H1 (cell line): ENCODE results near the gene MLYCD. TPM values are rescaled to one million over a fixed set of nuclear protein-coding genes. Genes with fewer than 3 reads are reported as not detected.

Experiments used
- TCF12 ChIP-seq: IDR thresholded peaks from 2 replicates; pipeline ENCODE4 v1.6.1; 2011; ENCODE audit warnings: low read depth, mild to moderate bottlenecking, low read length
- polyA plus RNA-seq, 7 experiments: library from polyadenylated mRNA; depleted of rRNA in 3 of 7; stranded (reverse) in 5 of 7; unstranded in 2 of 7; fragments of >200 nt in 5 of 7; fragments of 200-250 nt in 2 of 7; gene quantifications; 1 replicate in 5 of 7; 2 replicates in 1 of 7; 4 replicates in 1 of 7; pipeline versions ENCODE4 v1.2.1 to v1.2.3, GENCODE V29; 2011 to 2013; ENCODE audit warnings: missing spikeins in 2 of 7, mixed read lengths in 2 of 7
- total RNA-seq: library from RNA; stranded (reverse); fragmentation: NEBNext Ultra II Directional; extraction: Animal tissue kit (Norgen Biotek cat#: 25700); gene quantifications from 2 replicates; pipeline ENCODE4 v1.2.1, GENCODE V29; 2021

MLYCD gene
- total and polyA plus RNA-seq, 2 of the 8 experiments (the other 6 are each of a cell fraction or from before 2014, with no cell fraction given), result 3.7 to 7.0 TPM

- TF ChIP-seq TCF12, result no peak
These were observed 60.9 kb downstream of the MLYCD start (continued) for GRCh38 chr16:83959656-83960434.
